Hepatocyte (in vitro differentiated cells): ENCODE data around the gene KRT71. TPM values are rescaled to one million over a fixed set of nuclear protein-coding genes. Genes with fewer than 3 reads are reported as not detected.

Experiments
- DNase-seq: peaks from one replicate; pipeline ENCODE4 v3.0.0-alpha.2; 2016; ENCODE audit warnings: low spot score
- H2AFZ ChIP-seq: fragments of 200-600 bp; sonication (generic); 2 replicates; pipeline ENCODE4 v1.6.0; 2016; ENCODE audit warnings: antibody characterized with exemption, mild to moderate bottlenecking
- H3K27ac ChIP-seq: fragments of 200-600 bp; sonication (generic); 2 replicates; pipeline ENCODE4 v1.5.1; 2016; ENCODE audit warnings: mild to moderate bottlenecking
- H3K27me3 ChIP-seq: fragments of 200-600 bp; sonication (generic); 2 replicates; pipeline ENCODE4 v1.6.1; 2016
- H3K36me3 ChIP-seq: fragments of 200-600 bp; sonication (generic); replicated peaks from 2 replicates; pipeline ENCODE4 v1.5.1; 2016; ENCODE audit warnings: low read depth; ENCODE audit not compliant: insufficient read depth
- H3K4me1 ChIP-seq: fragments of 200-600 bp; sonication (generic); 2 replicates; pipeline ENCODE4 v1.5.1; 2016; ENCODE audit warnings: mild to moderate bottlenecking, moderate library complexity; ENCODE audit not compliant: insufficient read depth
- H3K4me2 ChIP-seq: fragments of 200-600 bp; sonication (generic); 2 replicates; pipeline ENCODE4 v1.6.0; 2016
- H3K4me3 ChIP-seq: fragments of 200-600 bp; sonication (generic); 2 replicates; pipeline ENCODE4 v1.5.1; 2016; ENCODE audit warnings: mild to moderate bottlenecking
- H3K79me2 ChIP-seq: fragments of 200-600 bp; sonication (generic); 2 replicates; pipeline ENCODE4 v1.6.0; 2017; ENCODE audit warnings: mild to moderate bottlenecking
- H3K9me2 ChIP-seq: fragments of 200-600 bp; sonication (generic); replicated peaks from 2 replicates; pipeline ENCODE4 v1.6.0; 2017; ENCODE audit warnings: mild to moderate bottlenecking; ENCODE audit not compliant: insufficient read depth
- H3K9me3 ChIP-seq: fragments of 200-600 bp; sonication (generic); 2 replicates; pipeline ENCODE4 v1.5.1; 2016; ENCODE audit warnings: low read depth, mild to moderate bottlenecking
- H4K20me1 ChIP-seq: fragments of 200-600 bp; sonication (generic); 2 replicates; pipeline ENCODE4 v1.6.0; 2016; ENCODE audit warnings: mild to moderate bottlenecking; ENCODE audit not compliant: insufficient read depth, poor library complexity, severe bottlenecking
- EZH2 ChIP-seq: fragments of 200-600 bp; sonication (generic); IDR thresholded peaks from 2 replicates; pipeline ENCODE4 v1.6.1; 2016; ENCODE audit warnings: antibody characterized with exemption, mild to moderate bottlenecking, borderline replicate concordance
- EZH2phosphoT487 ChIP-seq: fragments of 200-600 bp; sonication (generic); IDR thresholded peaks from one replicate; pipeline ENCODE4 v1.6.1; 2018; ENCODE audit warnings: antibody characterized with exemption, mild to moderate bottlenecking, low read depth, moderate library complexity; ENCODE audit not compliant: unreplicated experiment, severe bottlenecking
- WGBS: methylation state at CpG from one replicate; pipeline ENCODE4 v1.1.6; 2016; ENCODE audit warnings: low lambda C conversion rate; ENCODE audit errors: missing lambda C conversion rate; 5-methylcytosine and 5-hydroxymethylcytosine counted together
- polyA plus RNA-seq: library from polyadenylated mRNA; unstranded; fragments of >200 nt; fragmentation: Nextera tagmentation; extraction: Ambion mirVana; gene quantifications from 2 replicates; pipeline ENCODE4 v1.2.1, GENCODE V29; 2016
- total RNA-seq: library from RNA; depleted of rRNA; stranded (reverse); fragments of >200 nt; gene quantifications from 2 replicates; pipeline ENCODE4 v1.2.3, GENCODE V29; 2014
- TF ChIP-seq, protein P1 (sequence below): fragments of 200-600 bp; sonication (generic); IDR thresholded peaks from 2 replicates; pipeline ENCODE4 v1.5.1; 2016; ENCODE audit warnings: antibody characterized with exemption, mild to moderate bottlenecking; ENCODE audit not compliant: poor library complexity

The KRT71 gene
- not detected in 2 replicates for total RNA-seq
- not detected in 2 replicates for polyA plus RNA-seq

DNA sequence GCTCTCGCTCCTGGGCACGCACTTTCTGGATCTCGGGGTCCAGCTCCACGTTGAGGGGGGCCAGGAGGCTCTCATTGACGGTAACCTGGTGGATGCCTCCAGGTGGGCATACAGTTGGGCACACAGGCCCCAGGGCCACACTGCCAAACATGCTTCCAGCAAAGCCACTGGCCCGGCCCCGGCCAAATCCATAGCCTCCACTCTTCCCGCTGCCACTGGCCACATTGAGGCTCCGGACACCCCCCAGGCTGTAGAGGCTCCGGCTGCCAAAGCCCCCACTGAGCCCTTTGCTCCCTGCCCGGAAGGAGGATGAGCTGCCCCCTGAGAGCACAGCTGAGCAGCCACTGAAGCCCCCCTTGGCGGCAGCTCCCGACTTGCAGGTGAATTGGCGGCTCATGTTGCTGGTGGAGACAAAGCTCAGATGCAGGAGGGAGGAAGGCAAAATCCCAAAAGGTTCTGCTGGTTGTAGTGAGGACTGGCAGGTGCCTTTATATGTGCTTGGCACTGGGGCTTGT, at the start of gene KRT71:
KRT71 (minus strand) TSS at position 465 of the 515 bp plus-strand sequence; CDS start at position 397, 68 bp downstream.
- Histone ChIP-seq H3K27ac (peak within 1 kb of the TSS; percentile 29), H3K27me3 (no peaks in the 10 kb centered on the region), H4K20me1 (no peaks in the 10 kb centered on the region), H3K9me3 (no peaks in the 10 kb centered on the region), H3K4me1 (no peaks in the 10 kb centered on the region), H3K4me2 (no peak within 1 kb of the TSS), H3K36me3 (no peaks in the 10 kb centered on the region), H2AFZ (no peak within 1 kb of the TSS), H3K4me3 (no peak within 1 kb of the TSS), H3K9me2 (no peaks in the 10 kb centered on the region), H3K79me2 (no peaks in the 10 kb centered on the region)
- no peak for DNase-seq
- TF ChIP-seq EZH2phosphoT487 (no peak), EZH2 (no peak)
- TF ChIP-seq, protein P1, sequence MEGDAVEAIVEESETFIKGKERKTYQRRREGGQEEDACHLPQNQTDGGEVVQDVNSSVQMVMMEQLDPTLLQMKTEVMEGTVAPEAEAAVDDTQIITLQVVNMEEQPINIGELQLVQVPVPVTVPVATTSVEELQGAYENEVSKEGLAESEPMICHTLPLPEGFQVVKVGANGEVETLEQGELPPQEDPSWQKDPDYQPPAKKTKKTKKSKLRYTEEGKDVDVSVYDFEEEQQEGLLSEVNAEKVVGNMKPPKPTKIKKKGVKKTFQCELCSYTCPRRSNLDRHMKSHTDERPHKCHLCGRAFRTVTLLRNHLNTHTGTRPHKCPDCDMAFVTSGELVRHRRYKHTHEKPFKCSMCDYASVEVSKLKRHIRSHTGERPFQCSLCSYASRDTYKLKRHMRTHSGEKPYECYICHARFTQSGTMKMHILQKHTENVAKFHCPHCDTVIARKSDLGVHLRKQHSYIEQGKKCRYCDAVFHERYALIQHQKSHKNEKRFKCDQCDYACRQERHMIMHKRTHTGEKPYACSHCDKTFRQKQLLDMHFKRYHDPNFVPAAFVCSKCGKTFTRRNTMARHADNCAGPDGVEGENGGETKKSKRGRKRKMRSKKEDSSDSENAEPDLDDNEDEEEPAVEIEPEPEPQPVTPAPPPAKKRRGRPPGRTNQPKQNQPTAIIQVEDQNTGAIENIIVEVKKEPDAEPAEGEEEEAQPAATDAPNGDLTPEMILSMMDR: no peak
- WGBS: 96% methylated on average over 14 of the region's 14 CpGs

DNA sequence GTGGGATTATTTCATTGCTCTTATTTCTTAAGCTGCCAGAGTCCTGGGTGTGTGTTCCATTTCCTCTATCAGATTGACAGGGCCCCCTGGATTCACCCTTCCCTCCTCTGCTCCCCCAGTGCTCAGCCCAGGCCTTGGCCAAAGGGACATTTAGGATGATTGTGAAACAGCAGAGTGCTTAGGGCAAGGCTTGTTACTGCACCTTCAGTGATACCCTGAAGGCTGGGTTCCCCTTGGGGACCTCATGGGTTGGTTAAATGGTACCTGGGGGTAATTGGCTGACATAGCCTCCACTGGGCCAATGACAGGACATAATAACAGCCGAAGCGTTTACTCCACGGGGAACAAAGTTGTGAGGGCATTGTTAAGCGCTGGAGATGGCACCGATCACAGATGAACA, 49.6 kb upstream of the KRT71 start:
- no peak for TF ChIP-seq EZH2
- TF ChIP-seq, protein P1: no peak
- TF ChIP-seq EZH2phosphoT487: no peak
- 88% methylated on average over 5 of the region's 5 CpGs for WGBS
- Histone ChIP-seq H3K27me3 (peaks cover 13% of the 10 kb centered on the region), H3K9me2 (no peaks in the 10 kb centered on the region), H3K36me3 (no peaks in the 10 kb centered on the region), H3K4me3 (no peak overlapping the region), H3K4me1 (no peaks in the 10 kb centered on the region), H3K9me3 (no peaks in the 10 kb centered on the region), H4K20me1 (no peaks in the 10 kb centered on the region), H2AFZ (no peak overlapping the region), H3K27ac (no peak overlapping the region), H3K4me2 (no peak overlapping the region), H3K79me2 (no peaks in the 10 kb centered on the region)
- no peak for DNase-seq

DNA sequence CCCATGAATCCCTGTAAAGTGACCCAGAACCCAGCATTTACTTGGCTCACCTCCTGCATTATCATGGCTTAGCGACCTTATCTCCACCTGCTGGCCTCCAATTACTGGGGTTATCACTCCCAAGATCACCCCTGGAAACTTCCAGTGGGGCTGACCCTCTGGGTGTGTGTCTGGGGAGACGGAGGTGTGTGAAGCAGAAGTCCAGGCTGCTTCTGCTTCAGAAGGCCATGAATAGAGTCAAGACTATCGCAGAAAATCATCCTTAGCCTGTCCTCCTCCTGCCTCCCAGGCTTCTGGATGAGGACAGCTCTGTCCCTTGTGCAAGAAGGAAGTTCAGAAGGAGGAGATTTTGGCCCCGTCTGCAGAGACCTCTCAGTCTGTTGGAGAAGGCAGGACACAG, 48.7 kb upstream of the KRT71 start:
- H3K4me1 ChIP-seq: no peaks in the 10 kb centered on the region
- 67% methylated on average over 4 of the region's 4 CpGs for WGBS
- no peak overlapping the region for H3K4me2 ChIP-seq
- no peaks in the 10 kb centered on the region for H3K79me2 ChIP-seq
- H3K27me3 ChIP-seq: peaks cover 19% of the 10 kb centered on the region
- H2AFZ ChIP-seq: no peak overlapping the region
- TF ChIP-seq, protein P1: no peak
- TF ChIP-seq EZH2 (no peak), EZH2phosphoT487 (no peak)
- no peaks in the 10 kb centered on the region for H3K9me3 ChIP-seq
- no peaks in the 10 kb centered on the region for H4K20me1 ChIP-seq
- no peaks in the 10 kb centered on the region for H3K9me2 ChIP-seq
- H3K4me3 ChIP-seq: no peak overlapping the region
- H3K36me3 ChIP-seq: no peaks in the 10 kb centered on the region
- no peak for DNase-seq
- H3K27ac ChIP-seq: no peak overlapping the region
